Effector CD8-positive, alpha-beta T cell (primary cell): Measurements from ENCODE around the gene TSC2.

Experiments
- DNase-seq: peaks from one replicate; lab custom pipeline; 2025; lab: John Stamatoyannopoulos, UW

TSC2 gene

GRCh38 chr16:2043667-2044451 lies 3.9 kb upstream of the TSC2 start:
- DNase-seq = no peak

DNA sequence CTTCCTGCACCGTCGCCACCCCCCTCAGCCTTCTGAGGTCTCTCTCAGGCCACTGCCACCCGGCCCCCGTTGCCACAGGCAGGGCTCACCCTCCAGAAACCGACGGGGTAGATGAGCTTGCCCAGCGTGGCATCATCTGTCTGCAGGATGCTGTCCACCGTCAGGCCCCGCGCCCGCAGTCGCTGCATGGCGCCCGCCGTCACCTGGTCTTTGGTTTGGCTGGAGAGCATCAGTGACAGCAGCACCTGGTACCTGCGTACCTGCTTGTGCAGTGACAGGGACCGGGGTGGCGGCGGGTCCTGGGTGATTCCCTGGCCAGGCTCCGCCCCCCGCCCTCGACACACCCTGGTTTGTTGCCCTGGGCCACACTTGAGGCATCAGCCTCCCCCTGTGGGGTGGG lies 3.2 kb upstream of the TSC2 start:
- no peak for DNase-seq

GRCh38 chr16:2045965-2046892 lies 1.6 kb upstream of the TSC2 start:
- DNase-seq = no peak

- DNase-seq = no peak
Observed at GRCh38 chr16:2046893-2047329, 874 bp upstream of the TSC2 start.

DNA sequence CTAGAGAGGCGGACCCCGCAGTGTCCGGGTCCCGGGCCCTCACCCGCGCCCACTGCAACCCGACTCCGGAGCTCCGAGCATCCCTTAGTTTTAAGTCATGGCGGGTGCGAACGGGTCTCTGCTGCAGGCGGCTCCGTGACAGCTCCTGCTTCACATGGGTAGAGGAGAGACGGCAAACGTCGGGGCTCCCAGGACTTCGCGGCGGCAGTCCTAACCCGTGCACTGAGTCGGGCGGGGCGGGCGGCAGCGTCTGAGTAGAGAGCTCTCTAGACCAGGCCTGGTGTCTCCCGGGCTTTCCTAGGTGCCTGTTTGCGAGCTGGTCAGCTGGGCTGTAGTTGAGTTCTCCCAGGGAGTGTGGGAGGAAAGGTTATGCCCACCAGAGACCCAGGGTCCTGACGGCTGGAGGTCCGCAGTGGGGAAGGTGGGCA lies 345 bp downstream of the TSC2 start:
- no peak for DNase-seq

DNA sequence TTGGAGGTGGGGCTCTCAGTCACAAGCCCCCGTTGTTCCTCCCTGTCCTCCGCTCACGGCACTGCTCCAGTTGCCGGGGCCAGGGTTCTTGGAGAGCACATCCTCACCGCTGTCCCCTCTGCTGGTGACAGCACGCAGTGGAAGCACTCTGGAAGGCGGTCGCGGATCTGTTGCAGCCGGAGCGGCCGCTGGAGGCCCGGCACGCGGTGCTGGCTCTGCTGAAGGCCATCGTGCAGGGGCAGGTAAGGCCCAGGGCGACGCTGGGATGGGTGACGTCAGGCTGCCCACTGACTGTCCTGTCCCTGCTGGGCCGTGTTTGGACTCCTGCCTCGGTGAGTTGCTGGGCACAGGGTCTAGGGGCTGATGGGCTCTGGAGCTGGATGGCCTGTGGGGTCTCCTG lies 5.4 kb downstream of the TSC2 start:
- no peak for DNase-seq

GRCh38 chr16:2053897-2054296 lies 6.1 kb downstream of the TSC2 start:
- DNase-seq = no peak

DNA sequence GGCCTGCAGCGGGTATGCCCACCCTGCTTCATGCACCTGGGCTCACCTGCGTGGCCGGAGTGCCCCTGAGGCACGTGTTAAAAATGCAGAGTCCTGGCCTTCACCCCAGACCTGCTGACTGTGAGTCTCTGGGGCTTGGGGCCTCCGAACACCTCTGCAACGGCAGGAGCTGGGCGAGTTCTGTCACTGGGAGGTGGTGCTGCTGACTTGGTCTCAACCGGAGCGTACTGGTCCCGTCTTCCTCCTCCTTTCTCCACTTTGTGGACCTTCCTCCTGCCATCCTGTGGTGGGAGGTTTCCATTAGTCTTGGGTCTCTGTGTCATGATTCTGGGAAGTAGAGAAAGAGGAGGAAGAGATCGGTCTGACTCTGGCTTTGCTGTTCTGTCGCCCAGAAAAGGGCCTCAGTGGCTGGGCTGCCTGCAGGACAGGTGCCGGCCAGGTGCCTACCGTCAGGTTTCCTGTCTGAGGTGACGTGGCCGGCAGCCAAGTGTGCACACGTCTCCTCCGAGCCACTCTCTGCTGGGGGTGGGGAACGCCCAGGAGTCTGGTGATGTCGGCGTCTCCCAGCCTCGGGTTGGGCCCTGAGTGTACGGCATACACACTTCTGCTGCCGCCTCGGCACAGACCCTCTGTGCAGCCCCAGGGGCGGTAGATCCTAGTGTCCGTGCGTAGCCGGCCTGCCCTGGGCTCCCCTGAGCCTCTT lies 6.9 kb downstream of the TSC2 start:
- DNase-seq = no peak

GRCh38 chr16:2056077-2056476 lies 8.3 kb downstream of the TSC2 start:
- DNase-seq = no peak

GRCh38 chr16:2056681-2057407 lies 9.1 kb downstream of the TSC2 start:
- DNase-seq = no peak

- no peak for DNase-seq
Observed at GRCh38 chr16:2057438-2057837, 9.7 kb downstream of the TSC2 start.

- no peak for DNase-seq
Observed at GRCh38 chr16:2058420-2058819, 10.6 kb downstream of the TSC2 start.

- DNase-seq = no peak
Observed at GRCh38 chr16:2058872-2059271, 11.1 kb downstream of the TSC2 start.

GRCh38 chr16:2060346-2060745 lies 12.6 kb downstream of the TSC2 start:
- no peak for DNase-seq

- DNase-seq = no peak
Observed at GRCh38 chr16:2061023-2061422, 13.2 kb downstream of the TSC2 start.

GRCh38 chr16:2061526-2061925 lies 13.7 kb downstream of the TSC2 start:
- no peak for DNase-seq

DNA sequence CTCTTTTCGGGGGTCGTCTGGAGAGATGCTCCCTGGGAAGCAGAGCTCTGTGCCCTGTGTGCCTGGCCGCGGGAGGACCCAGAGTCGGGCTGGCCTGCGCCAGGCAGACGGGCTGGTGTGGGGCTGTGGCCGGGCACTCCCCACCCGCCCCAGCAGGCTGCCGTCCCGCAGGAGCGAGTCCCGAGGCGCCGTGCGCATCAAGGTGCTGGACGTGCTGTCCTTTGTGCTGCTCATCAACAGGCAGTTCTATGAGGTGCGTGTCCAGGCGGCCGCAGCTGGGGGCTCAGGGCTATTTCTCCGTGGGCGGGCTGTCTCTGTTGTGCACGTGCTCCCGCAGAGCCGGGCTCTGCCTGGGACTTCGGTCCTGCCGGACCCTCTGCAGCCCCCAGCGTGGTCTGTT lies 15.0 kb downstream of the TSC2 start:
- no peak for DNase-seq

- no peak for DNase-seq
Observed at GRCh38 chr16:2063861-2064260, 16.1 kb downstream of the TSC2 start.

GRCh38 chr16:2064368-2064945 lies 16.7 kb downstream of the TSC2 start:
- no peak for DNase-seq

GRCh38 chr16:2066139-2066538 lies 18.4 kb downstream of the TSC2 start:
- no peak for DNase-seq
